OCI-LY1 (cell line): ENCODE results near the gene ELAVL3.

Source experiments
- CTCF ChIP-seq: fragments of 200-600 bp; sonication (generic), shearing (Covaris generic); IDR thresholded peaks from 2 replicates; pipeline ENCODE4 v1.5.1; 2017; ENCODE audit warnings: mild to moderate bottlenecking, antibody characterized with exemption, low read length, moderate library complexity, mixed read lengths
- EZH2 ChIP-seq: fragments of 200-600 bp; sonication (generic), shearing (Covaris generic); IDR thresholded peaks from 2 replicates; pipeline ENCODE4 v1.8.0; 2017; ENCODE audit warnings: borderline replicate concordance, mixed run types, mild to moderate bottlenecking, antibody characterized with exemption, low read length, moderate library complexity, mixed read lengths

- no peak for TF ChIP-seq CTCF
- no peak for TF ChIP-seq EZH2
Observed at GRCh38 chr19:11507370-11508078, 26.7 kb upstream of the ELAVL3 start.
